D721Med (cell line): ENCODE measurements around the gene PLAAT5.

Experiments
- DNase-seq: peaks from one replicate; pipeline ENCODE4 v3.0.0; 2011; ENCODE audit warnings: low spot score; ENCODE audit not compliant: insufficient read length
- FAIRE-seq: peaks from 2 replicates; lab custom pipeline; 2011; peaks lifted over from hg19 to GRCh38; lab: Jason Lieb, UNC
- CTCF ChIP-seq: IDR thresholded peaks from 2 replicates; pipeline ENCODE4 v1.5.1; 2012; ENCODE audit warnings: mild to moderate bottlenecking, control low read depth; ENCODE audit not compliant: insufficient read depth; ENCODE audit errors: missing control alignments

PLAAT5 gene

GRCh38 chr11:63490551-63491239, at the start of gene PLAAT5:
Gene PLAAT5 (minus strand): TSS chr11:63491167. CDS start chr11:63491034, 133 bp downstream.
- DNase-seq (no peak), FAIRE-seq (no peak)
- no peak for TF ChIP-seq CTCF

DNA sequence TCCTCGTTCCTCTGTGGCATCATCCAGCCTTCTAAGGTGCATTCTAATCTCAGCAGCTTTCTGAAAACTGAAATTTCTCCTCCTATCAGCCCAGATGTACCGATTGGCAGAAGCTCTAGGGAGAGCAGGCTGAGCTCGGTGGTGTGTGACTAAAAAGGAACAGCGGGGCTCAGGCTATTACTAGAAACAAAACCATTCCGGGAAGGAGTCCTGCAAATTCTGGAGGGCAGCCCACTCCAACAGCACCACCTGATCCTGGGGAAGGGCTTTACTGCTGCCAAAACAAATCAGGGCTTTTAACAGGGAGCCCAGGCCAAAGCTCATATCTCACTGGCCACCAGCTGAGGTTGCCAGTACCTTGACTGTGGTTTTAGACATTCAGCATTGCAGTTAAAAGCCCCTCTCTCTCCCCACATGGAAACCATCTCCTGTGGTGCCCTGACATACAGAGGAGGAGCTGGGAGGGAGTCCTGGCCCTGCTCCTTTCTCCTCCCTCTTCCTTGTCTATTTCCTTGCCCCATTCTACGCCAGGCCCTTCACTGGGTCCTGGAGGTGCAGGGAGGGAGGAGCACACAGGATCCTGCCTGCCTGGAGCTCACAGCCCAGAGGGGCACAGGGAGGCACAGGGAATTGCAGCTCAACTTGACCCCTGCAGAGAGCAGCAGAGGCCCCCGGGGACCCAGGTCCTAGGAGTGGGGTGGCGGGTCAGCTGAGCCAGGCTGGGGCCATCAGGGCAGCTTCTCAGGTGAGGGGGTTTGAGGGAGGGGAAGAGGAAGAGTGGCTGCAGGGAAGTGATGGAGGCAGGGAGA, 46.5 kb upstream of the PLAAT5 start:
- DNase-seq: no peak
- TF ChIP-seq CTCF: no peak
- no peak for FAIRE-seq

DNA sequence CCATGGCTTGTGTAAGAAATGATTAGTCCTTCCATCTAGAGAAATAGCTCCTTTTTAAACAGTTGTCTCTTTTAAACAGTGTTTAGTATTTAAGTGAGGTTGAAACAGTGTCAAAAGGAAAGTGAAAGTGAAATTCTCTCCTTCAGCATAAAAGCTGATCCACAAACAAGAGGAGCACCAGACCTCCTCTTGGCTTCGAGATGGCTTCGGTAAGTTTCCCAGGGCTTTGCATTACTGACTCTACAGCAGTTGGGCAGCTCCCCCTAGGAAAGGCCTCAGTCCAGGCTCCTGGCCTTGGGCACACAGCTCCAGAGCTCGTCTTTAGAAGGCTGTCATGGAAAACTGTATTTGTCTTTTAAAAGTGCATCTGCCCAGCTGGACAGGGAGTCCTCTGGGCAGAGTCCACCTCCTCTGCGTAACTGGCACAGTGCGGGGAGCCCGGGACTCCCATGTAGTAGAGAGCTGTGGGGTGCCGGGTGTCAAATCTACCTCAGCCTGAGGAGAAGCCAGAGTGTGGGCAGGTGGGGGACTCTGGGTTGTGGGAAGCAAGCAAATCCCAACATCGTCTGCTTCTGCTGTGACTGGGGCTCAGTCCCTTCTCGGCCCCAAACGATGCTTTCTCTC, 45.8 kb upstream of the PLAAT5 start, which contains the start of gene PLAAT4:
TSS of gene PLAAT4 (plus strand) at position 140 of the 624 bp plus-strand sequence. CDS start at position 201, 61 bp downstream.
- TF ChIP-seq CTCF: no peak
- DNase-seq: no peak
- no peak for FAIRE-seq

DNA sequence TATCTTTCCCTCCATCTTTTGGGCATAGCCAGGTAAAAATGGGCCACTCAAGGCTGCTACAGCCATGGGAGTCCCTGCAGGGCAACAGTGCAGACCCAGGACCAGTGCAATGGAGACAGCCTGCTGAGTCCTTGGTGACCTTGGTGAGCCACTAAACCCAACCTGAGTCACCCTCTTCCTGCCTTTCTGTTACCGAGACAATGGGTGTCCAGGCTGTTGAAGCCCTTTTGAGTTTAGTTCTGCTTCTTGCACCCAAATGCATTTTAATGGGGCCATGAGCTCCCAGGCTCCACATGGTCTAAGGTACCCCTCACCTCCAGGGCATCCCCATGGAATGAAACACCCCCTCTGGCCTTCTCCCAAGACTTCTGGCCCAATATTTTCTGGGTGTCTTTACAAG, 44.8 kb upstream of the PLAAT5 start:
- no peak for FAIRE-seq
- DNase-seq: no peak
- no peak for TF ChIP-seq CTCF

GRCh38 chr11:63534895-63535461, 44.0 kb upstream of the PLAAT5 start:
- no peak for DNase-seq
- no peak for TF ChIP-seq CTCF
- FAIRE-seq: no peak

DNA sequence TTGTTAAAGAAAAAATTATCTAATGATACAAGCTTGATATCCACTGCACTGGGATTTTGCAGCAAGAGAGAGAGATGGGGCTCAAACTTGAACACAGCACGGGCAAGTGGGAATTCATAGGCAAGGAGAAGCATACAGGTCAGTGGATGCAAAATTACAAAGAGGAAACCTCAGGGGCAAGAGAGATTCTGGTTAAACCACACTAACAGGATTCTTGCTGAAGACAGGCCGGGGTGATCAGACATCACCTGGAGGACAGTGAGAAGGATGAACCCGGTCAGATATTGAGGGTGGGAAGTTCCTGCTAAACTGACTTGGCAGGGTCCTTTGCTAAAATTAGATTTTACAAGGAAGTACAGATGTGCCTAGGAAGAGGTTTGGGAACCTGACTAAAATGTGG, 43.1 kb upstream of the PLAAT5 start:
- no peak for FAIRE-seq
- DNase-seq: no peak
- no peak for TF ChIP-seq CTCF
